IMR-90 (cell line): ENCODE measurements around the gene NAV2. TPM values are rescaled to one million over a fixed set of nuclear protein-coding genes. Genes with fewer than 3 reads are reported as not detected.

Source experiments
- ATAC-seq: fragments of 200-7000 bp; cut with Tn5 transposase; 2 replicates; pipeline ENCODE4 v1.9.1; 2020; ENCODE audit warnings: low read depth, mild to moderate bottlenecking, moderate library complexity
- BruUV-seq: library from RNA; stranded (reverse); fragments of 400-500 nt; replicated peaks from 2 replicates; lab custom pipeline; 2021; lab: Mats Ljungman, UMichigan
- CTCF ChIA-PET: fragments of 300-600 bp; formaldehyde crosslinking; extraction: SDS; loops from one replicate; lab custom pipeline; 2021; ENCODE audit warnings: antibody characterized with exemption; lab: Yijun Ruan, JAX
- POLR2A ChIA-PET: fragments of 300-600 bp; sonication (Branson Sonifier 250); formaldehyde crosslinking; loops from one replicate; lab custom pipeline; 2022; ENCODE audit warnings: antibody characterized with exemption; ENCODE audit not compliant: unreplicated experiment; lab: Charles Lee
- DNase-seq: peaks from one replicate; pipeline ENCODE4 v3.0.0; 2013
- H2AFZ ChIP-seq: replicated peaks from 2 replicates; pipeline ENCODE3; 2013; ENCODE audit warnings: low read length, mild to moderate bottlenecking; ENCODE audit not compliant: poor library complexity
- H2AK5ac ChIP-seq: 2 replicates; pipeline ENCODE4 v1.6.1; 2013; ENCODE audit warnings: low read depth, low read length, inconsistent platforms
- H2AK9ac ChIP-seq: replicated peaks from 2 replicates; pipeline ENCODE3; 2013; ENCODE audit warnings: mild to moderate bottlenecking, low read depth, low read length, moderate library complexity; ENCODE audit not compliant: poor library complexity
- H2BK120ac ChIP-seq: 2 replicates; pipeline ENCODE4 v1.6.1; 2013; ENCODE audit warnings: low read depth, low read length, inconsistent platforms
- H2BK15ac ChIP-seq: 3 replicates; pipeline ENCODE4 v1.6.1; 2013; ENCODE audit warnings: low read depth, low read length, inconsistent platforms
- H2BK20ac ChIP-seq: 2 replicates; pipeline ENCODE4 v1.6.1; 2013; ENCODE audit warnings: low read depth, mild to moderate bottlenecking, inconsistent platforms, low read length, moderate library complexity
- H2BK5ac ChIP-seq: 2 replicates; pipeline ENCODE4 v1.6.1; 2013; ENCODE audit warnings: mild to moderate bottlenecking, low read depth, low read length, inconsistent platforms; ENCODE audit not compliant: poor library complexity, severe bottlenecking
- H3K14ac ChIP-seq: replicated peaks from 2 replicates; pipeline ENCODE4 v1.6.1; 2013; ENCODE audit warnings: low read depth, low read length, inconsistent platforms
- H3K18ac ChIP-seq: 2 replicates; pipeline ENCODE4 v1.6.1; 2013; ENCODE audit warnings: low read depth, low read length, control low read depth
- H3K23ac ChIP-seq: 2 replicates; pipeline ENCODE4 v1.6.1; 2013; ENCODE audit warnings: low read depth, low read length, inconsistent platforms
- H3K27ac ChIP-seq: 2 replicates; pipeline ENCODE4 v1.5.1; 2013; ENCODE audit warnings: mild to moderate bottlenecking, control low read depth, low read length; ENCODE audit not compliant: insufficient read depth
- H3K27me3 ChIP-seq: 2 replicates; pipeline ENCODE4 v1.6.1; 2013; ENCODE audit warnings: low read length; ENCODE audit not compliant: control insufficient read depth, insufficient read depth
- H3K36me3 ChIP-seq: 2 replicates; pipeline ENCODE4 v1.6.1; 2013; ENCODE audit warnings: low read length, mixed read lengths; ENCODE audit not compliant: control insufficient read depth, insufficient read depth
- H3K4ac ChIP-seq: 2 replicates; pipeline ENCODE4 v1.6.1; 2013; ENCODE audit warnings: low read depth, low read length, inconsistent platforms
- H3K4me1 ChIP-seq: 2 replicates; pipeline ENCODE4 v1.6.1; 2013; ENCODE audit warnings: low read length, mixed read lengths; ENCODE audit not compliant: control insufficient read depth, insufficient read depth
- H3K4me2 ChIP-seq: 2 replicates; pipeline ENCODE4 v1.6.1; 2013; ENCODE audit warnings: low read depth, mild to moderate bottlenecking, control low read depth, low read length, moderate library complexity
- H3K4me3 ChIP-seq: 2 replicates; pipeline ENCODE4 v1.5.1; 2013; ENCODE audit warnings: low read depth, mild to moderate bottlenecking, control low read depth, low read length, moderate library complexity; ENCODE audit not compliant: insufficient read depth
- H3K56ac ChIP-seq: 2 replicates; pipeline ENCODE4 v1.6.1; 2013; ENCODE audit warnings: low read length, inconsistent platforms; ENCODE audit not compliant: insufficient read depth; ENCODE audit errors: extremely low read depth
- H3K79me1 ChIP-seq, 2 experiments: 2 replicates each; pipeline ENCODE4 v1.6.1; 2013; ENCODE audit warnings: low read length in 2 of 2, inconsistent platforms in 1 of 2, low read depth in 1 of 2
- H3K9ac ChIP-seq: 2 replicates; pipeline ENCODE4 v1.6.1; 2013; ENCODE audit warnings: low read depth, low read length, control low read depth
- H3K9me1 ChIP-seq: 2 replicates; pipeline ENCODE4 v1.6.1; 2013; ENCODE audit warnings: low read length, inconsistent platforms; ENCODE audit not compliant: insufficient read depth
- H3K9me3 ChIP-seq: 2 replicates; pipeline ENCODE4 v1.6.1; 2013; ENCODE audit warnings: low read length; ENCODE audit not compliant: control insufficient read depth, insufficient read depth
- H4K20me1 ChIP-seq: 2 replicates; pipeline ENCODE4 v1.6.1; 2013; ENCODE audit warnings: low read length, inconsistent platforms; ENCODE audit not compliant: insufficient read depth
- H4K5ac ChIP-seq: 2 replicates; pipeline ENCODE4 v1.6.1; 2013; ENCODE audit warnings: mild to moderate bottlenecking, low read depth, low read length, control low read depth
- H4K8ac ChIP-seq, 2 experiments: 2 replicates each; pipeline ENCODE4 v1.6.1; 2013; ENCODE audit warnings: low read depth in 2 of 2, low read length in 2 of 2, control low read depth in 1 of 2, inconsistent platforms in 1 of 2
- H4K91ac ChIP-seq: 2 replicates; pipeline ENCODE4 v1.6.1; 2013; ENCODE audit warnings: low read depth, low read length, inconsistent platforms; ENCODE audit not compliant: insufficient read depth
- CEBPB ChIP-seq: IDR thresholded peaks from 2 replicates; pipeline ENCODE4 v1.6.1; 2012; ENCODE audit warnings: low read depth, low read length, improper control_type of control experiment
- MAFK ChIP-seq: IDR thresholded peaks from 2 replicates; pipeline ENCODE4 v1.6.1; 2012; ENCODE audit warnings: low read depth, low read length, improper control_type of control experiment
- WGBS, 2 experiments: methylation state at CpG; one replicate each; pipeline versions ENCODE4 v1.1.5 to v1.1.7; 2013; ENCODE audit warnings: missing lambda C conversion rate in 2 of 2; ENCODE audit not compliant: insufficient read length in 1 of 2; ENCODE audit errors: extremely low coverage in 2 of 2; 5-methylcytosine and 5-hydroxymethylcytosine counted together
- dilution Hi-C: fragments of 300-500 bp; cut with HindIII; formaldehyde crosslinking; loops from one replicate; pipeline ENCODE4 v1.14.3; 2018; ENCODE audit warnings: low sequenced_read_pairs; ENCODE audit not compliant: unreplicated experiment
- in situ Hi-C: fragments of 300-500 bp; cut with MboI; formaldehyde crosslinking; loops from 3 replicates; pipeline ENCODE4 v1.14.3; 2019; ENCODE audit warnings: low sequenced_read_pairs, inconsistent platforms, mixed read lengths
- intact Hi-C: fragments of 100-400 bp; cut with micrococcal nuclease; formaldehyde crosslinking; loops from 2 replicates; pipeline ENCODE4 v1.10.0; 2022
- polyA plus RNA-seq, 3 experiments: library from polyadenylated mRNA; depleted of rRNA; stranded (reverse); fragments of >200 nt; gene quantifications; 2 replicates each; pipeline ENCODE4 v1.2.3, GENCODE V29; 2012; ENCODE audit warnings: low replicate concordance in 1 of 3
- total RNA-seq: library from RNA; depleted of rRNA; stranded (reverse); fragments of >200 nt; gene quantifications from 2 replicates; pipeline ENCODE4 v1.2.3, GENCODE V29; 2012

Gene NAV2
- total and polyA plus RNA-seq, 2 of the 4 experiments (the other 2 are of a cell fraction): 4.5 to 12.6 TPM

DNA sequence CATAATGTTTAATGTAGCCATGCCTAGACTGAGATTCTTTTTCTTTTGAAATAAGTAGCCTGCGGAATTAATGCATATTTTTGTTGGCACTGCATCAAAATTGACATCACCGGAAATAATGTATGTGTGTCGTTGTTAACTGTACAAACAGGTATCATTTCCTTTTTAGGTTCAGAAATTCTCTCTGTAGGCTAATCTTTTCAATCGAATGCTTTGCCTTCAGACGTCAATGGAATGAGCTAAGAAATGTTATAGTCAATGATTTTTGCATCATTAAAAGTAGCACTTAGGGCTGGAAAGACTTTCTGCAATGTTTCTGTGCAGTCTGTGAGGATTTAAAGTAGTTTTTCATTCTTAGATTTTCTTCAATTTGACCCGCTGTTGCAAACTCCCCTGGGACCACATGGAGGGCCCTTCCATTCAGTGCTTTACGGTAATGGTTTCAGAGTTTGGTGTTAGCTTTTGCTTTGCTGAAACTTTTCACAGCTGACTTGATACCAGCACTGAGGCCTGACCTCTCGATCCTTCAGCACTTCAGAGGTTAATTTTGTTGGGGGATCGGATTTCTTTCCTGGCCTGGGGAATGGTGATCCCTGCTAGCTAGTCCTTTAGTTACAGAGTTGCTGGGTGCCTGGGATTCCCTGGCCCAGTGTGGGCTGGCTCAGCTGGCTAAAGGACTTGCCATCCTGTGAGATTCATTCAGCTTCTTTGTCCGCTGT is 309.9 kb downstream of the NAV2 start:
- ChIA-PET POLR2A (no interaction called here), CTCF (interaction anchor here (0.6 to 3.0 kb wide), 3 partner anchors 10 to 18 kb away, joined by 3 to 11 read pairs (median 3); no protein-coding TSS in a partner anchor)
- Histone ChIP-seq H4K5ac (no peak overlapping the region; the same call in 1 of the 2 replicates), H3K4ac (peak overlapping the region; percentile 0; the same call in 1 of the 2 replicates), H4K8ac (peak overlapping the region; percentile 46 to 64; a peak in 2 of 4 replicates), H3K36me3 (no peaks in the 10 kb centered on the region), H3K9me1 (no peaks in the 10 kb centered on the region), H3K79me1 (peaks cover 29 to 33% of the 10 kb centered on the region in 2 experiments), H3K4me1 (peaks cover 24% of the 10 kb centered on the region), H3K27me3 (no peaks in the 10 kb centered on the region), H2BK120ac (peak overlapping the region; percentile 73), H3K18ac (no peak overlapping the region), H3K56ac (no peak overlapping the region), H2AK5ac (peak overlapping the region; percentile 79; the same call in 1 of the 2 replicates), H3K23ac (no peak overlapping the region), H2BK15ac (peak overlapping the region; percentile 37; the same call in 1 of the 3 replicates), H2AFZ (no peak overlapping the region), H3K4me2 (peak overlapping the region; percentile 16), H3K9ac (0 out of 2 replicates have a peak overlapping the region, but pooled peaks have one; percentile 5), H3K14ac (peak overlapping the region; percentile 34; the same call in 1 of the 2 replicates), H3K4me3 (no peak overlapping the region), H2AK9ac (no peak overlapping the region), H2BK20ac (peak overlapping the region; percentile 22; the same call in 1 of the 2 replicates), H2BK5ac (no peak overlapping the region), H4K20me1 (peaks cover 17% of the 10 kb centered on the region; the same call in 1 of the 2 replicates), H3K9me3 (no peaks in the 10 kb centered on the region), H3K27ac (peak overlapping the region; percentile 9; the same call in 1 of the 2 replicates), H4K91ac (peak overlapping the region; percentile 66)
- 40% methylated on average over 2 of the region's 10 CpGs; no CpG with 5 or more reads in 1 of the 2 experiments for WGBS, 2 experiments
- intact Hi-C loops: no loop called here
- dilution Hi-C loops: no loop called here
- DNase-seq (peak; percentile 63), ATAC-seq (peak; percentile 76)
- BruUV-seq: no TSS peak
- in situ Hi-C loops: no loop called here
- no peak for TF ChIP-seq CEBPB
- TF ChIP-seq MAFK: peak; percentile 28; the same call in 1 of the 2 replicates
